GM15510 (cell line): ENCODE measurements around the gene NQO1.

Source experiments
- POLR2A ChIP-seq: IDR thresholded peaks from 3 replicates; pipeline ENCODE4 v1.6.1; 2011; ENCODE audit warnings: borderline replicate concordance; ENCODE audit not compliant: insufficient read length; ENCODE audit errors: extremely low read depth

NQO1 gene

GRCh38 chr16:69698404-69698803, 28.0 kb downstream of the NQO1 start:
- TF ChIP-seq POLR2A, result no peak

GRCh38 chr16:69693916-69694315, 32.4 kb downstream of the NQO1 start:
- TF ChIP-seq POLR2A, result no peak

GRCh38 chr16:69691980-69692911, 34.1 kb downstream of the NQO1 start:
- no peak for TF ChIP-seq POLR2A

- no peak for TF ChIP-seq POLR2A
These were observed 37.8 kb downstream of the NQO1 start for GRCh38 chr16:69688589-69688988.

- TF ChIP-seq POLR2A, result no peak
These were observed 46.0 kb downstream of the NQO1 start for GRCh38 chr16:69680358-69680757.

GRCh38 chr16:69672998-69673713, 53.2 kb downstream of the NQO1 start:
- TF ChIP-seq POLR2A, result no peak

- TF ChIP-seq POLR2A, result no peak
These were observed 53.9 kb downstream of the NQO1 start for GRCh38 chr16:69672315-69672997.

- TF ChIP-seq POLR2A, result no peak
These were observed 56.8 kb downstream of the NQO1 start for GRCh38 chr16:69669577-69669976.

GRCh38 chr16:69663846-69664245, 62.5 kb downstream of the NQO1 start:
- TF ChIP-seq POLR2A, result no peak

GRCh38 chr16:69662901-69663300, 63.5 kb downstream of the NQO1 start:
- no peak for TF ChIP-seq POLR2A

GRCh38 chr16:69660166-69660565, 66.2 kb downstream of the NQO1 start:
- TF ChIP-seq POLR2A, result no peak
